OCI-LY1 (cell line): ENCODE results near the gene GBX1.
A peak's percentile ranks its signal among the peaks of the same experiment; 100 is the strongest.

Experiments used
- H2AFZ ChIP-seq: fragments of 200-600 bp; sonication (generic), shearing (Covaris generic); 2 replicates; pipeline ENCODE4 v1.6.0; 2014; ENCODE audit warnings: antibody characterized with exemption, mild to moderate bottlenecking, low read length
- H3F3A ChIP-seq: fragments of 200-600 bp; sonication (generic), shearing (Covaris generic); 2 replicates; pipeline ENCODE4 v1.6.0; 2014; ENCODE audit warnings: mild to moderate bottlenecking, antibody characterized with exemption, low read length, moderate library complexity; ENCODE audit not compliant: insufficient read depth
- H3K27ac ChIP-seq: fragments of 200-600 bp; sonication (generic); 2 replicates; pipeline ENCODE4 v1.5.1; 2014; ENCODE audit warnings: low read length, mixed run types, mild to moderate bottlenecking, low read depth; ENCODE audit not compliant: poor library complexity, severe bottlenecking
- H3K27me3 ChIP-seq: fragments of 200-600 bp; sonication (generic); 2 replicates; pipeline ENCODE4 v1.6.0; 2014; ENCODE audit warnings: antibody characterized with exemption, mild to moderate bottlenecking, low read length, moderate library complexity; ENCODE audit not compliant: insufficient read depth
- H3K36me3 ChIP-seq: fragments of 200-600 bp; sonication (generic); 2 replicates; pipeline ENCODE4 v1.6.1; 2014; ENCODE audit warnings: mild to moderate bottlenecking, antibody characterized with exemption, low read length, moderate library complexity, mixed read lengths; ENCODE audit not compliant: insufficient read depth
- H3K4me1 ChIP-seq: fragments of 200-600 bp; sonication (generic); 2 replicates; pipeline ENCODE4 v1.5.1; 2014; ENCODE audit warnings: mild to moderate bottlenecking, low read length, moderate library complexity; ENCODE audit not compliant: insufficient read depth, severe bottlenecking
- H3K4me2 ChIP-seq: fragments of 200-600 bp; sonication (generic), shearing (Covaris generic); 2 replicates; pipeline ENCODE4 v1.6.1; 2014; ENCODE audit warnings: low read length
- H3K4me3 ChIP-seq: fragments of 200-600 bp; sonication (generic); 2 replicates; pipeline ENCODE4 v1.5.1; 2014; ENCODE audit warnings: low read length, low read depth, mild to moderate bottlenecking, mixed read lengths; ENCODE audit not compliant: poor library complexity, severe bottlenecking
- H3K79me2 ChIP-seq: fragments of 200-600 bp; shearing (Covaris generic); 2 replicates; pipeline ENCODE4 v1.6.1; 2016; ENCODE audit warnings: mixed run types, low read length, mixed read lengths; ENCODE audit not compliant: insufficient read depth
- H3K9ac ChIP-seq: fragments of 200-600 bp; sonication (generic), shearing (Covaris generic); 2 replicates; pipeline ENCODE4 v1.6.1; 2014; ENCODE audit warnings: mild to moderate bottlenecking, low read length, mixed read lengths
- H3K9me2 ChIP-seq: fragments of 200-600 bp; sonication (generic), shearing (Covaris generic); 2 replicates; pipeline ENCODE4 v1.6.1; 2014; ENCODE audit warnings: low read depth, mild to moderate bottlenecking, low read length, mixed read lengths
- H3K9me3 ChIP-seq: fragments of 200-600 bp; shearing (Covaris generic); 2 replicates; pipeline ENCODE4 v1.6.1; 2014; ENCODE audit warnings: low read length, mixed read lengths
- H4K20me1 ChIP-seq: fragments of 200-600 bp; sonication (generic), shearing (Covaris generic); 2 replicates; pipeline ENCODE4 v1.6.0; 2016; ENCODE audit warnings: mild to moderate bottlenecking, low read length; ENCODE audit not compliant: insufficient read depth
- CTCF ChIP-seq: fragments of 200-600 bp; sonication (generic), shearing (Covaris generic); IDR thresholded peaks from 2 replicates; pipeline ENCODE4 v1.5.1; 2017; ENCODE audit warnings: mild to moderate bottlenecking, antibody characterized with exemption, low read length, moderate library complexity, mixed read lengths
- EZH2 ChIP-seq: fragments of 200-600 bp; sonication (generic), shearing (Covaris generic); IDR thresholded peaks from 2 replicates; pipeline ENCODE4 v1.8.0; 2017; ENCODE audit warnings: borderline replicate concordance, mixed run types, mild to moderate bottlenecking, antibody characterized with exemption, low read length, moderate library complexity, mixed read lengths

Gene GBX1

GRCh38 chr7:151104411-151105235 is 62.9 kb downstream of the GBX1 start:
- H3F3A ChIP-seq = no peaks in the 10 kb centered on the region
- no peak overlapping the region for H3K4me2 ChIP-seq
- H3K27me3 ChIP-seq = peaks cover 15% of the 10 kb centered on the region; the same call in 1 of the 2 replicates
- no peaks in the 10 kb centered on the region for H4K20me1 ChIP-seq
- no peak overlapping the region for H2AFZ ChIP-seq
- H3K9me2 ChIP-seq = no peaks in the 10 kb centered on the region
- H3K4me1 ChIP-seq = no peaks in the 10 kb centered on the region
- no peak overlapping the region for H3K9ac ChIP-seq
- no peak overlapping the region for H3K4me3 ChIP-seq
- no peaks in the 10 kb centered on the region for H3K9me3 ChIP-seq
- no peak overlapping the region for H3K27ac ChIP-seq
- no peaks in the 10 kb centered on the region for H3K36me3 ChIP-seq
- H3K79me2 ChIP-seq = no peaks in the 10 kb centered on the region
- TF ChIP-seq CTCF = no peak
- no peak for TF ChIP-seq EZH2

- no peaks in the 10 kb centered on the region for H4K20me1 ChIP-seq
Observed at GRCh38 chr7:151103973-151104372, 63.5 kb downstream of the GBX1 start.

GRCh38 chr7:151102991-151103390 is 64.5 kb downstream of the GBX1 start:
- Histone ChIP-seq H3F3A (no peaks in the 10 kb centered on the region), H3K27ac (no peak overlapping the region), H3K36me3 (no peaks in the 10 kb centered on the region), H3K79me2 (no peaks in the 10 kb centered on the region), H4K20me1 (no peaks in the 10 kb centered on the region), H3K4me3 (no peak overlapping the region), H3K9me3 (no peaks in the 10 kb centered on the region), H3K9me2 (no peaks in the 10 kb centered on the region), H3K4me1 (no peaks in the 10 kb centered on the region), H3K27me3 (peaks cover 12% of the 10 kb centered on the region; the same call in 1 of the 2 replicates), H3K9ac (no peak overlapping the region), H2AFZ (no peak overlapping the region), H3K4me2 (no peak overlapping the region)
- TF ChIP-seq CTCF (no peak), EZH2 (no peak)

More at GRCh38 chr7:151103973-151104372, 63.5 kb downstream of the GBX1 start:
- no peaks in the 10 kb centered on the region for H3K4me1 ChIP-seq
- no peak overlapping the region for H3K27ac ChIP-seq
- H3K27me3 ChIP-seq = peaks cover 12% of the 10 kb centered on the region; the same call in 1 of the 2 replicates
- no peak overlapping the region for H3K4me3 ChIP-seq
- H2AFZ ChIP-seq = no peak overlapping the region
- H3K36me3 ChIP-seq = no peaks in the 10 kb centered on the region
- H3K79me2 ChIP-seq = no peaks in the 10 kb centered on the region
- H3K4me2 ChIP-seq = no peak overlapping the region
- H3K9ac ChIP-seq = no peak overlapping the region
- H3F3A ChIP-seq = no peaks in the 10 kb centered on the region
- H3K9me2 ChIP-seq = no peaks in the 10 kb centered on the region
- H3K9me3 ChIP-seq = no peaks in the 10 kb centered on the region
- TF ChIP-seq EZH2 (0 out of 2 replicates have a peak, but pooled peaks have one; percentile 85), CTCF (no peak)
